Adrenal gland (tissue), 5 donors: Measurements from ENCODE around the gene PRKCA.

Source experiments
- CTCF ChIP-seq, 6 experiments: fragments of 450-650 bp in 4 of 6; fragments of 200-600 bp in 2 of 6; sonication (generic) in 1 of 6; IDR thresholded peaks; 1 replicate in 5 of 6; 2 replicates in 1 of 6; pipeline versions ENCODE4 v1.5.1 to v1.8.0; 2016 to 2021; ENCODE audit warnings: antibody characterized with exemption in 6 of 6, mild to moderate bottlenecking in 2 of 6, moderate library complexity in 1 of 6
- POLR2A ChIP-seq, 2 donors: fragments of 450-650 bp; IDR thresholded peaks; one replicate each; pipeline ENCODE4 v1.6.1; 2017; ENCODE audit warnings: antibody characterized with exemption in 2 of 2, mild to moderate bottlenecking in 2 of 2, moderate library complexity in 1 of 2
- donor health status: DM: no; HTN: no; CAD: no.

- no peak for TF ChIP-seq CTCF (IDR thresholded peaks at IDR 0.05)
- no peak for TF ChIP-seq POLR2A (IDR thresholded peaks at IDR 0.05)
Measured at GRCh38 chr17:66450852-66451158, 148.4 kb downstream of the PRKCA start.
